Measurements from ENCODE around the gene PGPEP1. TPM values are rescaled to one million over a fixed set of nuclear protein-coding genes. Genes with fewer than 3 reads are reported as not detected.

PGPEP1 gene
- total RNA-seq, 2 donors from 2014 or later: 23.7 TPM

GRCh38 chr19:18385359-18385674, 44.9 kb downstream of the PGPEP1 start:
- no peaks in the 10 kb centered on the region for H3K36me3 ChIP-seq
- no peak for DNase-seq (ENCODE audit: low spot score)
- no peak overlapping the region for H3K27ac ChIP-seq
- H3K4me3 ChIP-seq: no peak overlapping the region
- no peaks in the 10 kb centered on the region for H3K9me3 ChIP-seq
- H3K4me1 ChIP-seq (ENCODE audit: control insufficient read depth in 1 of 2, low read depth in 2 of 2): peaks cover 3 to 31% of the 10 kb centered on the region in 2 donors
- no peak for ATAC-seq (ENCODE audit: insufficient number of reproducible peaks, low FRiP score, low read depth)
- H3K27me3 ChIP-seq (replicated peaks; ENCODE audit: insufficient read depth): no peaks in the 10 kb centered on the region
- TF ChIP-seq CTCF (IDR thresholded peaks at IDR 0.05): no peak

- DNase-seq (ENCODE audit: low spot score): no peak
- Histone ChIP-seq H3K4me1 (ENCODE audit: control insufficient read depth in 1 of 2, low read depth in 2 of 2) (peaks cover 3 to 25% of the 10 kb centered on the region in 2 donors), H3K27ac (no peak within 1 kb of the TSS), H3K36me3 (no peaks in the 10 kb centered on the region), H3K9me3 (no peaks in the 10 kb centered on the region), H3K27me3 (replicated peaks; ENCODE audit: insufficient read depth) (no peaks in the 10 kb centered on the region), H3K4me3 (peak within 1 kb of the TSS; percentile 41)
- no peak for ATAC-seq (ENCODE audit: insufficient number of reproducible peaks, low FRiP score, low read depth)
- TF ChIP-seq CTCF (IDR thresholded peaks at IDR 0.05): peak; percentile 33
Observed at GRCh38 chr19:18385675-18386542, 45.5 kb downstream of the PGPEP1 start, which contains the start of gene GDF15. GDF15 (plus strand) TSS chr19:18386158; CDS start chr19:18386190, 32 bp downstream.

GRCh38 chr19:18386543-18387271, 46.3 kb downstream of the PGPEP1 start:
- H3K27me3 ChIP-seq (replicated peaks; ENCODE audit: insufficient read depth): no peaks in the 10 kb centered on the region
- ATAC-seq (ENCODE audit: insufficient number of reproducible peaks, low FRiP score, low read depth) (no peak), DNase-seq (ENCODE audit: low spot score) (no peak)
- H3K36me3 ChIP-seq: no peaks in the 10 kb centered on the region
- H3K4me3 ChIP-seq: peak overlapping the region; percentile 41
- no peak overlapping the region for H3K27ac ChIP-seq
- no peak for TF ChIP-seq CTCF (IDR thresholded peaks at IDR 0.05)
- H3K4me1 ChIP-seq (ENCODE audit: control insufficient read depth in 1 of 2, low read depth in 2 of 2): peaks cover 3 to 21% of the 10 kb centered on the region in 2 donors
- no peaks in the 10 kb centered on the region for H3K9me3 ChIP-seq

- Histone ChIP-seq H3K4me1 (ENCODE audit: control insufficient read depth in 1 of 2, low read depth in 2 of 2) (peaks cover 3 to 21% of the 10 kb centered on the region in 2 donors), H3K36me3 (no peaks in the 10 kb centered on the region), H3K4me3 (peak overlapping the region; percentile 67), H3K9me3 (no peaks in the 10 kb centered on the region), H3K27me3 (replicated peaks; ENCODE audit: insufficient read depth) (no peaks in the 10 kb centered on the region), H3K27ac (peak overlapping the region in 1 of 2 donors; percentile 37)
- ATAC-seq (ENCODE audit: insufficient number of reproducible peaks, low FRiP score, low read depth) (no peak), DNase-seq (ENCODE audit: low spot score) (peak; percentile 40)
- peak; percentile 100 for TF ChIP-seq CTCF (IDR thresholded peaks at IDR 0.05)
Observed at GRCh38 chr19:18388100-18388959, 47.9 kb downstream of the PGPEP1 start.

All from thoracic aorta (tissue), 2 donors.